NCI-H1105 treated with DMSO at 0.1 percent for 48 hours (cell line): ENCODE data around the gene SORCS3.

Source experiments
- DNase-seq: peaks from one replicate; lab custom pipeline; 2025; lab: John Stamatoyannopoulos, UW

The SORCS3 gene

GRCh38 chr10:104646146-104646545, 5.1 kb downstream of the SORCS3 start:
- DNase-seq, result no peak

- no peak for DNase-seq
Measured at GRCh38 chr10:104648421-104648820, 7.3 kb downstream of the SORCS3 start.

- peak; percentile 29 for DNase-seq
Measured at GRCh38 chr10:104650072-104650471, 9.0 kb downstream of the SORCS3 start.

- no peak for DNase-seq
Measured at GRCh38 chr10:104650635-104651331, 9.7 kb downstream of the SORCS3 start.

- DNase-seq, result no peak
Measured at GRCh38 chr10:104657036-104657435, 15.9 kb downstream of the SORCS3 start.

- DNase-seq, result no peak
Measured at GRCh38 chr10:104657457-104657856, 16.4 kb downstream of the SORCS3 start.

- DNase-seq, result no peak
Measured at GRCh38 chr10:104658067-104658466, 17.0 kb downstream of the SORCS3 start.

GRCh38 chr10:104659809-104660208, 18.7 kb downstream of the SORCS3 start:
- DNase-seq, result no peak

- no peak for DNase-seq
Measured at GRCh38 chr10:104663076-104663475, 22.0 kb downstream of the SORCS3 start.

GRCh38 chr10:104663563-104663962, 22.5 kb downstream of the SORCS3 start:
- DNase-seq, result no peak

- no peak for DNase-seq
Measured at GRCh38 chr10:104664205-104664604, 23.1 kb downstream of the SORCS3 start.

GRCh38 chr10:104665174-104665573, 24.1 kb downstream of the SORCS3 start:
- no peak for DNase-seq

GRCh38 chr10:104666106-104666505, 25.0 kb downstream of the SORCS3 start:
- no peak for DNase-seq

- DNase-seq, result no peak
Measured at GRCh38 chr10:104676874-104677273, 35.8 kb downstream of the SORCS3 start.

- no peak for DNase-seq
Measured at GRCh38 chr10:104678658-104679057, 37.6 kb downstream of the SORCS3 start.

- peak; percentile 39 for DNase-seq
Measured at GRCh38 chr10:104680467-104681401, 39.6 kb downstream of the SORCS3 start.

GRCh38 chr10:104681485-104681884, 40.4 kb downstream of the SORCS3 start:
- no peak for DNase-seq

- DNase-seq, result no peak
Measured at GRCh38 chr10:104683567-104683966, 42.5 kb downstream of the SORCS3 start.

- DNase-seq, result no peak
Measured at GRCh38 chr10:104686829-104687228, 45.7 kb downstream of the SORCS3 start.

GRCh38 chr10:104688251-104689042, 47.4 kb downstream of the SORCS3 start:
- no peak for DNase-seq

GRCh38 chr10:104689105-104689504, 48.0 kb downstream of the SORCS3 start:
- DNase-seq, result no peak

GRCh38 chr10:104689547-104689946, 48.5 kb downstream of the SORCS3 start:
- DNase-seq, result no peak
